ENCODE measurements around the gene BBS2. TPM values are rescaled to one million over a fixed set of nuclear protein-coding genes. Genes with fewer than 3 reads are reported as not detected.

Gene BBS2
- total RNA-seq, 2 donors from 2014 or later, result 28.6 to 49.6 TPM

- peaks cover 43% of the 10 kb centered on the region for H3K36me3 ChIP-seq
Observed at GRCh38 chr16:56479469-56479868, 40.4 kb downstream of the BBS2 start.

GRCh38 chr16:56478281-56479049 is 41.4 kb downstream of the BBS2 start:
- no peak for DNase-seq (ENCODE audit: low spot score)
- Histone ChIP-seq H3K4me3 (no peak overlapping the region), H3K27ac (no peak overlapping the region), H3K27me3 (no peaks in the 10 kb centered on the region), H3K4me1 (no peaks in the 10 kb centered on the region), H3K36me3 (peaks cover 44% of the 10 kb centered on the region), H3K9me3 (no peaks in the 10 kb centered on the region)
- TF ChIP-seq CTCF (IDR thresholded peaks at IDR 0.05), result no peak

More at GRCh38 chr16:56479469-56479868, 40.4 kb downstream of the BBS2 start:
- Histone ChIP-seq H3K9me3 (no peaks in the 10 kb centered on the region), H3K27me3 (no peaks in the 10 kb centered on the region), H3K27ac (no peak overlapping the region), H3K4me1 (no peaks in the 10 kb centered on the region), H3K4me3 (no peak overlapping the region)
- no peak for DNase-seq (ENCODE audit: low spot score)
- TF ChIP-seq CTCF (IDR thresholded peaks at IDR 0.05), result no peak

DNA sequence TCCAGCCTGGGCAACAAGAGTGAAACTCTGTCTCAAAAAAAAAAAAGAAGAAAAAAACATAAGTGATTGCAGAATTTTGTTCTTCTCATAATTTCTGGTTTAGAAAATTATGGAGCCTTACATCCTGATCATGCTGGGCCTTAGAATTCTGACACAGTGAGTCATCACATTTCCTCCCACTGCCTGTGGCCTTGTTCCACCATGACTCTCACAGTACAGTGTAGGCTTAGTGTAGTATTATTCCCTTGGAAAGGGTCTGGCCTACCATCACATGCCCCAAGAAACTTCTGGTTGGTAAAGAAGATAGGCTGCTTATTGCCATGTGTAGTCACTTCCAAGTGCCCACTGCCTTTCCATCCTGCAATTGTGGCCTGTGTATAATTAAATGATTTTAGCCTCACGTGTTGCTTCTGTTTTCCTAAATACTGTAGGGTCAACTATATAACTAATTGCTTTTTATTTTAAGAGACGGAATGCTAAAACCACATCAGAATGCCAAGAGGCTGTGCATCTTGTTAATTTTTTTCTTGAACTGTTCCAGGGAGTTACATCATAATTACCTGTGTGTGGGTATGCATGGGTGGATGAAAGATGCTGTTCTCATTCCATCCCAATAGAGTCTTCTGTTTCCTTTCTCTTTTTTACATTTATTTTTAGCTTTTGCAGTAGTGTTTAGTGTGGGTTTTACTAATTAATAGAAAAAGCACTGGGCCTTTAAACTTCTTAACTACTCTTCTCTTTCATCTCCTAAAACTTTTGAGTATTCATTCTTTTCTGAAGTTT is 42.5 kb downstream of the BBS2 start:
- TF ChIP-seq CTCF (IDR thresholded peaks at IDR 0.05), result no peak
- H3K36me3 ChIP-seq, result peaks cover 56% of the 10 kb centered on the region

GRCh38 chr16:56475201-56475600 is 44.6 kb downstream of the BBS2 start:
- Histone ChIP-seq H3K4me1 (no peaks in the 10 kb centered on the region), H3K4me3 (no peak overlapping the region), H3K27ac (no peak overlapping the region), H3K9me3 (no peaks in the 10 kb centered on the region), H3K27me3 (no peaks in the 10 kb centered on the region), H3K36me3 (peaks cover 77% of the 10 kb centered on the region)
- no peak for DNase-seq (ENCODE audit: low spot score)
- no peak for TF ChIP-seq CTCF (IDR thresholded peaks at IDR 0.05)

More for the DNA sequence above, 42.5 kb downstream of the BBS2 start:
- H3K4me1 ChIP-seq, result no peaks in the 10 kb centered on the region
- no peak overlapping the region for H3K27ac ChIP-seq
- no peak overlapping the region for H3K4me3 ChIP-seq
- H3K9me3 ChIP-seq, result no peaks in the 10 kb centered on the region
- no peak for DNase-seq (ENCODE audit: low spot score)
- no peaks in the 10 kb centered on the region for H3K27me3 ChIP-seq

DNA sequence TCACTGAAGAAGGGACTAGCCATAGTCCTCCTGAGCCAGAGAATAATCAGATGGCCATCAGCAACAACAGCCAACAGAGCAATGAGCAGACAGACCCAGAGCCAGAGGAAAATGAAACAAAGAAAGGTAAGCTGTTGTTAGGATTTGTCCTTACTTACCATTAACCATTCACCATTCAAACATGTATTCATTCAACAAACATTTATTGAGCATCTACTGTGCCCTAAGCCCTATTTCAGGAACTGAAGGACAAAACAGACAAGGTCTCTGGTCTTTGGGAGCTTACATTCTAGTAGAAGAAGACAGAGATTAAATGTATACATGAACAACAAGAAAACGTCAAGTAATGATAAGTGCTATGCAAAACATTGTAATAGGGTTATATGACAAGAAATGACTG is 49.2 kb downstream of the BBS2 start:
- no peaks in the 10 kb centered on the region for H3K4me1 ChIP-seq
- H3K36me3 ChIP-seq, result peaks cover 92% of the 10 kb centered on the region
- H3K9me3 ChIP-seq, result no peaks in the 10 kb centered on the region
- H3K4me3 ChIP-seq, result no peak overlapping the region
- TF ChIP-seq CTCF (IDR thresholded peaks at IDR 0.05), result no peak
- no peak overlapping the region for H3K27ac ChIP-seq
- no peaks in the 10 kb centered on the region for H3K27me3 ChIP-seq
- no peak for DNase-seq (ENCODE audit: low spot score)

Measured in right atrium auricular region (tissue), 2 donors.